Measurements from ENCODE around the gene MYL6B.
"Not testable (repeated sequence)": the region's sequence is repeated elsewhere in the genome, so short reads cannot be mapped to it uniquely, and the experiment has no call there.

Gene MYL6B

GRCh38 chr12:56163533-56164344 is 11.4 kb downstream of the MYL6B start:
- DNase-seq (ENCODE audit: extremely low read depth in 1 of 2, low read depth in 1 of 2), result no peak

GRCh38 chr12:56164345-56164729 is 11.9 kb downstream of the MYL6B start:
- no peak for DNase-seq (ENCODE audit: extremely low read depth in 1 of 2, low read depth in 1 of 2)

- DNase-seq (ENCODE audit: extremely low read depth in 1 of 2, low read depth in 1 of 2), result no peak
Measured at GRCh38 chr12:56165369-56165768, 13.0 kb downstream of the MYL6B start.

- DNase-seq (ENCODE audit: extremely low read depth in 1 of 2, low read depth in 1 of 2), result no peak
Measured at GRCh38 chr12:56169229-56169759, 16.9 kb downstream of the MYL6B start.

- DNase-seq (ENCODE audit: extremely low read depth in 1 of 2, low read depth in 1 of 2), result no peak
Measured at GRCh38 chr12:56172839-56173238, 20.5 kb downstream of the MYL6B start.

- no peak for DNase-seq (ENCODE audit: extremely low read depth in 1 of 2, low read depth in 1 of 2)
Measured at GRCh38 chr12:56178347-56178746, 26.0 kb downstream of the MYL6B start.

- DNase-seq (ENCODE audit: extremely low read depth in 1 of 2, low read depth in 1 of 2), result no peak
Measured at GRCh38 chr12:56186957-56187356, 34.6 kb downstream of the MYL6B start.

- DNase-seq (ENCODE audit: extremely low read depth in 1 of 2, low read depth in 1 of 2), result no peak
Measured at GRCh38 chr12:56188131-56188777, 35.9 kb downstream of the MYL6B start.

GRCh38 chr12:56188778-56189098 is 36.4 kb downstream of the MYL6B start:
- DNase-seq (ENCODE audit: extremely low read depth in 1 of 2, low read depth in 1 of 2), result no peak

- peak; percentile 64 to 77 for DNase-seq (ENCODE audit: extremely low read depth in 1 of 2, low read depth in 1 of 2)
Measured at GRCh38 chr12:56189099-56189917, 36.9 kb downstream of the MYL6B start, which contains the start of gene SMARCC2. Gene SMARCC2, minus strand, starts transcription at chr12:56189483. Its CDS starts 22 bp downstream, at chr12:56189461.

- peak; percentile 24 to 43 for DNase-seq (ENCODE audit: extremely low read depth in 1 of 2, low read depth in 1 of 2)
Measured at GRCh38 chr12:56189918-56190694, 37.7 kb downstream of the MYL6B start.

- no peak for DNase-seq (ENCODE audit: extremely low read depth in 1 of 2, low read depth in 1 of 2)
Measured at GRCh38 chr12:56190695-56191155, 38.3 kb downstream of the MYL6B start.

- no peak for DNase-seq (ENCODE audit: extremely low read depth in 1 of 2, low read depth in 1 of 2)
Measured at GRCh38 chr12:56192582-56192981, 40.2 kb downstream of the MYL6B start.

- DNase-seq (ENCODE audit: extremely low read depth in 1 of 2, low read depth in 1 of 2), result peak; percentile 44 to 46
Measured at GRCh38 chr12:56193025-56193578, 40.7 kb downstream of the MYL6B start.

GRCh38 chr12:56196818-56197550 is 44.6 kb downstream of the MYL6B start:
- DNase-seq (ENCODE audit: extremely low read depth in 1 of 2, low read depth in 1 of 2), result not testable (repeated sequence)

- no peak for DNase-seq (ENCODE audit: extremely low read depth in 1 of 2, low read depth in 1 of 2)
Measured at GRCh38 chr12:56197921-56198635, 45.7 kb downstream of the MYL6B start.

- DNase-seq (ENCODE audit: extremely low read depth in 1 of 2, low read depth in 1 of 2), result no peak
Measured at GRCh38 chr12:56198836-56199235, 46.4 kb downstream of the MYL6B start.

GRCh38 chr12:56202366-56202765 is 50.0 kb downstream of the MYL6B start:
- DNase-seq (ENCODE audit: extremely low read depth in 1 of 2, low read depth in 1 of 2), result no peak

- DNase-seq (ENCODE audit: extremely low read depth in 1 of 2, low read depth in 1 of 2), result no peak
Measured at GRCh38 chr12:56202838-56203237, 50.5 kb downstream of the MYL6B start.

Measured in activated CD8-positive, alpha-beta memory T cell treated with anti-CD3 and anti-CD28 coated beads for 1 hour (primary cell).